Upper lobe of right lung (tissue), 1 donor: ENCODE measurements around the gene MYO1H. TPM values are rescaled to one million over a fixed set of nuclear protein-coding genes. Genes with fewer than 3 reads are reported as not detected.
A peak's percentile ranks its signal among the peaks of the same experiment; 100 is the strongest.

Source experiments
- ATAC-seq: fragments of 200-7000 bp; cut with Tn5 transposase; one replicate; pipeline ENCODE4 v1.9.1; 2020; ENCODE audit warnings: mild to moderate bottlenecking, moderate library complexity
- DNase-seq: peaks from one replicate; pipeline ENCODE4 v3.0.0-alpha.2; 2020
- H3K27ac ChIP-seq: fragments of 200-600 bp; one replicate; pipeline ENCODE4 v1.8.0; 2022
- H3K27me3 ChIP-seq: fragments of 200-600 bp; one replicate; pipeline ENCODE4 v1.8.0; 2022; ENCODE audit warnings: mild to moderate bottlenecking
- H3K36me3 ChIP-seq: fragments of 200-600 bp; one replicate; pipeline ENCODE4 v1.8.0; 2022
- H3K4me1 ChIP-seq: fragments of 200-600 bp; one replicate; pipeline ENCODE4 v1.8.0; 2022
- H3K4me3 ChIP-seq: fragments of 200-600 bp; one replicate; pipeline ENCODE4 v1.8.0; 2022; ENCODE audit warnings: mild to moderate bottlenecking
- H3K9me3 ChIP-seq: fragments of 200-600 bp; one replicate; pipeline ENCODE4 v1.8.0; 2022
- CTCF ChIP-seq: fragments of 200-600 bp; IDR thresholded peaks from one replicate; pipeline ENCODE4 v1.8.0; 2022; ENCODE audit warnings: antibody characterized with exemption
- intact Hi-C: fragments of 100-400 bp; cut with DNase I; formaldehyde crosslinking; loops from one replicate; pipeline ENCODE4 v1.11.0; 2022
- total RNA-seq: library from RNA; stranded (reverse); fragmentation: NEBNext Ultra II Directional; extraction: Animal tissue kit (Norgen Biotek cat#: 25700); gene quantifications from one replicate; pipeline ENCODE4 v1.2.1, GENCODE V29; 2021
- donor health status: DM: no; HTN: yes; CAD: no; lungs with severe emphysema.

MYO1H gene
- total RNA-seq, 1 donor from 2014 or later, result 0.64 TPM

GRCh38 chr12:109352184-109352583 lies 4.5 kb downstream of the MYO1H start:
- no peak for DNase-seq
- intact Hi-C loops, result no loop called here
- Histone ChIP-seq H3K4me3 (no peak overlapping the region), H3K36me3 (no peaks in the 10 kb centered on the region), H3K27ac (no peak overlapping the region), H3K27me3 (peaks cover 17% of the 10 kb centered on the region), H3K9me3 (no peaks in the 10 kb centered on the region), H3K4me1 (no peaks in the 10 kb centered on the region)
- ATAC-seq, result no peak
- TF ChIP-seq CTCF, result no peak

GRCh38 chr12:109356577-109356976 lies 8.9 kb downstream of the MYO1H start:
- intact Hi-C loops, result no loop called here
- H3K4me1 ChIP-seq, result no peaks in the 10 kb centered on the region
- no peak overlapping the region for H3K27ac ChIP-seq
- no peak for TF ChIP-seq CTCF
- DNase-seq, result no peak
- no peaks in the 10 kb centered on the region for H3K36me3 ChIP-seq
- ATAC-seq, result no peak
- H3K9me3 ChIP-seq, result no peaks in the 10 kb centered on the region
- H3K4me3 ChIP-seq, result no peak overlapping the region
- peaks cover 29% of the 10 kb centered on the region for H3K27me3 ChIP-seq

- Histone ChIP-seq H3K27ac (no peak overlapping the region), H3K9me3 (no peaks in the 10 kb centered on the region), H3K4me3 (no peak overlapping the region), H3K36me3 (no peaks in the 10 kb centered on the region), H3K27me3 (peaks cover 29% of the 10 kb centered on the region), H3K4me1 (no peaks in the 10 kb centered on the region)
- intact Hi-C loops, result no loop called here
- DNase-seq (no peak), ATAC-seq (no peak)
- no peak for TF ChIP-seq CTCF
Measured at GRCh38 chr12:109357032-109357431, 9.3 kb downstream of the MYO1H start.

GRCh38 chr12:109358154-109358869 lies 10.6 kb downstream of the MYO1H start:
- H3K36me3 ChIP-seq, result no peaks in the 10 kb centered on the region
- DNase-seq (no peak), ATAC-seq (peak; percentile 46)
- no peaks in the 10 kb centered on the region for H3K4me1 ChIP-seq
- intact Hi-C loops, result no loop called here
- H3K27me3 ChIP-seq, result peaks cover 24% of the 10 kb centered on the region
- H3K9me3 ChIP-seq, result no peaks in the 10 kb centered on the region
- no peak for TF ChIP-seq CTCF
- peak overlapping the region; percentile 3 for H3K4me3 ChIP-seq
- H3K27ac ChIP-seq, result no peak overlapping the region

GRCh38 chr12:109359131-109359690 lies 11.5 kb downstream of the MYO1H start:
- Histone ChIP-seq H3K9me3 (no peaks in the 10 kb centered on the region), H3K27me3 (peaks cover 15% of the 10 kb centered on the region), H3K27ac (no peak overlapping the region), H3K4me3 (no peak overlapping the region), H3K36me3 (no peaks in the 10 kb centered on the region), H3K4me1 (no peaks in the 10 kb centered on the region)
- intact Hi-C loops, result no loop called here
- ATAC-seq (no peak), DNase-seq (no peak)
- no peak for TF ChIP-seq CTCF
